H9 (cell line): ENCODE results near the gene SH3BP2. TPM values are rescaled to one million over a fixed set of nuclear protein-coding genes. Genes with fewer than 3 reads are reported as not detected.

Source experiments
- DNase-seq: peaks from one replicate; pipeline ENCODE4 v3.0.0-alpha.2; 2017
- H2AFZ ChIP-seq: one replicate; pipeline ENCODE4 v1.6.1; 2013; ENCODE audit warnings: mild to moderate bottlenecking, low read length, control low read depth, moderate library complexity
- H2AK5ac ChIP-seq: 2 replicates; pipeline ENCODE4 v1.6.1; 2013; ENCODE audit warnings: low read length, control low read depth, mixed read lengths; ENCODE audit not compliant: insufficient read length
- H2BK120ac ChIP-seq: one replicate; pipeline ENCODE4 v1.6.1; 2013; ENCODE audit warnings: low read depth, mild to moderate bottlenecking, low read length, control low read depth, inconsistent platforms; ENCODE audit not compliant: poor library complexity, severe bottlenecking
- H2BK12ac ChIP-seq: 2 replicates; pipeline ENCODE4 v1.6.1; 2013; ENCODE audit warnings: low read length, control low read depth, mixed read lengths, low read depth; ENCODE audit not compliant: insufficient read length
- H2BK15ac ChIP-seq: 2 replicates; pipeline ENCODE4 v1.6.1; 2013; ENCODE audit warnings: low read depth, low read length, control low read depth
- H2BK20ac ChIP-seq: one replicate; pipeline ENCODE4 v1.6.1; 2013; ENCODE audit warnings: low read depth, mild to moderate bottlenecking, low read length, control low read depth, inconsistent platforms; ENCODE audit not compliant: poor library complexity, severe bottlenecking
- H2BK5ac ChIP-seq: 2 replicates; pipeline ENCODE4 v1.6.1; 2013; ENCODE audit warnings: low read length, control low read depth, mixed read lengths; ENCODE audit not compliant: insufficient read length
- H3K14ac ChIP-seq: 2 replicates; pipeline ENCODE4 v1.6.1; 2013; ENCODE audit warnings: low read length, control low read depth; ENCODE audit not compliant: insufficient read depth
- H3K18ac ChIP-seq: 2 replicates; pipeline ENCODE4 v1.6.1; 2013; ENCODE audit warnings: low read depth, mild to moderate bottlenecking, mixed read lengths, low read length, control low read depth; ENCODE audit not compliant: insufficient read length
- H3K23ac ChIP-seq: 2 replicates; pipeline ENCODE4 v1.6.1; 2013; ENCODE audit warnings: low read length, control low read depth, mixed read lengths, low read depth; ENCODE audit not compliant: insufficient read length
- H3K23me2 ChIP-seq: 2 replicates; pipeline ENCODE4 v1.6.1; 2013; ENCODE audit warnings: low read depth, mild to moderate bottlenecking, mixed read lengths, low read length, control low read depth; ENCODE audit not compliant: insufficient read length, poor library complexity, severe bottlenecking
- H3K27ac ChIP-seq: 2 replicates; pipeline ENCODE4 v1.5.1; 2013; ENCODE audit warnings: low read length, control low read depth, mixed read lengths, low read depth; ENCODE audit not compliant: insufficient read length
- H3K27me3 ChIP-seq: 2 replicates; pipeline ENCODE4 v1.6.1; 2013; ENCODE audit warnings: low read length, control low read depth, inconsistent platforms; ENCODE audit not compliant: insufficient read depth
- H3K4ac ChIP-seq: 2 replicates; pipeline ENCODE4 v1.6.1; 2013; ENCODE audit warnings: low read depth, mild to moderate bottlenecking, control low read depth, inconsistent platforms, low read length, moderate library complexity
- H3K4me1 ChIP-seq: 2 replicates; pipeline ENCODE4 v1.6.1; 2013; ENCODE audit warnings: low read length, control low read depth, inconsistent platforms; ENCODE audit not compliant: insufficient read depth
- H3K4me2 ChIP-seq: 2 replicates; pipeline ENCODE4 v1.6.1; 2013; ENCODE audit warnings: low read length, control low read depth, mixed read lengths; ENCODE audit not compliant: insufficient read length, insufficient read depth
- H3K56ac ChIP-seq: 2 replicates; pipeline ENCODE4 v1.6.1; 2013; ENCODE audit warnings: low read depth, mild to moderate bottlenecking, mixed read lengths, low read length, control low read depth; ENCODE audit not compliant: insufficient read length
- H3K79me1 ChIP-seq: 2 replicates; pipeline ENCODE4 v1.6.1; 2013; ENCODE audit warnings: low read depth, mild to moderate bottlenecking, moderate library complexity, low read length, control low read depth, inconsistent platforms; ENCODE audit not compliant: insufficient read depth, poor library complexity, severe bottlenecking
- H3K79me2 ChIP-seq: 2 replicates; pipeline ENCODE4 v1.6.1; 2013; ENCODE audit warnings: low read length, control low read depth, inconsistent platforms; ENCODE audit not compliant: insufficient read depth
- H3K9ac ChIP-seq: 2 replicates; pipeline ENCODE4 v1.6.1; 2013; ENCODE audit warnings: low read length, control low read depth, mixed read lengths; ENCODE audit not compliant: insufficient read length; ENCODE audit errors: extremely low read depth
- H3K9me3 ChIP-seq: one replicate; pipeline ENCODE4 v1.6.1; 2013; ENCODE audit warnings: low read depth, low read length, inconsistent platforms; ENCODE audit not compliant: control insufficient read depth
- H3T11ph ChIP-seq: one replicate; pipeline ENCODE4 v1.6.1; 2013; ENCODE audit warnings: mild to moderate bottlenecking, low read length, control low read depth, inconsistent platforms
- H4K20me1 ChIP-seq: one replicate; pipeline ENCODE4 v1.6.1; 2013; ENCODE audit not compliant: control insufficient read depth, insufficient read length, insufficient read depth
- H4K5ac ChIP-seq: 2 replicates; pipeline ENCODE4 v1.6.1; 2013; ENCODE audit warnings: low read depth, mild to moderate bottlenecking, mixed read lengths, low read length, control low read depth; ENCODE audit not compliant: insufficient read length
- H4K8ac ChIP-seq: replicated peaks from 2 replicates; pipeline ENCODE4 v1.6.1; 2013; ENCODE audit warnings: low read length, control low read depth, mixed read lengths, low read depth; ENCODE audit not compliant: insufficient read length
- H4K91ac ChIP-seq: 2 replicates; pipeline ENCODE4 v1.6.1; 2013; ENCODE audit warnings: low read depth, mild to moderate bottlenecking, moderate library complexity, mixed read lengths, low read length, control low read depth; ENCODE audit not compliant: insufficient read length
- H3K27ac Mint-ChIP-seq, 3 experiments: 2 replicates in 2 of 3; 3 replicates in 1 of 3; pipeline ENCODE4 v1.8.0; 2020 to 2021; ENCODE audit warnings: mixed read lengths in 3 of 3, mild to moderate bottlenecking in 1 of 3, moderate library complexity in 1 of 3
- H3K27me3 Mint-ChIP-seq: 2 replicates; pipeline ENCODE4 v1.8.0; 2021; ENCODE audit warnings: low read depth, mild to moderate bottlenecking, moderate library complexity, mixed read lengths
- H3K36me3 Mint-ChIP-seq, 3 experiments: 2 replicates in 2 of 3; 3 replicates in 1 of 3; pipeline ENCODE4 v1.8.0; 2020 to 2021; ENCODE audit warnings: low read depth in 3 of 3, mixed read lengths in 3 of 3; ENCODE audit not compliant: insufficient read depth in 1 of 3
- H3K4me1 Mint-ChIP-seq, 2 experiments: 2 replicates each; pipeline ENCODE4 v1.8.0; 2020; ENCODE audit warnings: mixed read lengths in 2 of 2
- H3K4me3 Mint-ChIP-seq, 2 experiments: 2 replicates in 1 of 2; 3 replicates in 1 of 2; pipeline ENCODE4 v1.8.0; 2020 to 2021; ENCODE audit warnings: mild to moderate bottlenecking in 2 of 2, mixed read lengths in 2 of 2, moderate library complexity in 1 of 2
- H3K9me3 Mint-ChIP-seq, 2 experiments: 2 replicates in 1 of 2; 3 replicates in 1 of 2; pipeline ENCODE4 v1.8.0; 2020; ENCODE audit warnings: mild to moderate bottlenecking in 2 of 2, mixed read lengths in 2 of 2, moderate library complexity in 1 of 2
- CTCF ChIP-seq: fragments of 200-600 bp; sonication (generic); conservative IDR thresholded peaks from 3 replicates; pipeline ENCODE4 v1.8.0; 2021; ENCODE audit warnings: antibody characterized with exemption, mild to moderate bottlenecking
- WGBS: extraction: QIAGEN DNeasy Blood & Tissue Kit; methylation state at CpG from one replicate; pipeline ENCODE4 v1.1.7; 2013; ENCODE audit warnings: missing lambda C conversion rate, low lambda C conversion rate, mixed read lengths; ENCODE audit not compliant: insufficient read length; ENCODE audit errors: extremely low coverage; 5-methylcytosine and 5-hydroxymethylcytosine counted together
- total RNA-seq: library from RNA; stranded (reverse); gene quantifications from 2 replicates; pipeline ENCODE4 v1.2.1, GENCODE V29; 2021

Gene SH3BP2
- total RNA-seq, 1 experiment from 2014 or later: 37.6 TPM

- no peaks in the 10 kb centered on the region for H3K9me3 Mint-ChIP-seq
- H4K20me1 ChIP-seq: no peaks in the 10 kb centered on the region
These were observed 62.7 kb downstream of the SH3BP2 start for GRCh38 chr4:2855584-2855983.

More at GRCh38 chr4:2855584-2855983, 62.7 kb downstream of the SH3BP2 start:
- peaks cover 9 to 22% (median 16%) of the 10 kb centered on the region in 3 experiments; a peak in 5 of 7 replicates for H3K36me3 Mint-ChIP-seq
- peaks cover 5% of the 10 kb centered on the region; the same call in 1 of the 2 replicates for H3K79me2 ChIP-seq
- DNase-seq: no peak
- H3K9ac ChIP-seq: no peak overlapping the region
- H2AK5ac ChIP-seq: no peak overlapping the region
- H3K9me3 ChIP-seq: no peaks in the 10 kb centered on the region
- H2BK120ac ChIP-seq: no peak overlapping the region
- H4K91ac ChIP-seq: no peak overlapping the region
- no peak overlapping the region for H2BK5ac ChIP-seq
- H3K27ac Mint-ChIP-seq: no peak overlapping the region
- no peaks in the 10 kb centered on the region for H3K4me1 ChIP-seq
- H2AFZ ChIP-seq: no peak overlapping the region
- no peaks in the 10 kb centered on the region for H3K23me2 ChIP-seq
- peaks cover 10 to 12% of the 10 kb centered on the region in 2 experiments for H3K4me1 Mint-ChIP-seq
- H3K14ac ChIP-seq: no peak overlapping the region
- no peak overlapping the region for H3K4ac ChIP-seq
- H3K23ac ChIP-seq: no peak overlapping the region
- H3K27ac ChIP-seq: no peak overlapping the region
- H3K27me3 Mint-ChIP-seq: no peaks in the 10 kb centered on the region
- H2BK12ac ChIP-seq: no peak overlapping the region
- no peak overlapping the region for H3K4me3 Mint-ChIP-seq
- H2BK20ac ChIP-seq: no peak overlapping the region
- no peak overlapping the region for H4K5ac ChIP-seq
- no peak overlapping the region for H3T11ph ChIP-seq
- peaks cover 9% of the 10 kb centered on the region for H3K79me1 ChIP-seq
- no peak overlapping the region for H2BK15ac ChIP-seq
- H3K18ac ChIP-seq: no peak overlapping the region
- no peaks in the 10 kb centered on the region for H3K27me3 ChIP-seq
- no CpG with 5 or more reads among the region's 5 CpGs for WGBS
- no peak overlapping the region for H3K56ac ChIP-seq
- H4K8ac ChIP-seq: no peak overlapping the region
- TF ChIP-seq CTCF: no peak
- H3K4me2 ChIP-seq: no peak overlapping the region
